HEK293 (cell line): ENCODE results near the gene FOXK2.
A peak's percentile ranks its signal among the peaks of the same experiment; 100 is the strongest.

Experiments used
- CTCF ChIA-PET: fragments of 350-600 bp; formaldehyde crosslinking; extraction: SDS; loops from one replicate; lab custom pipeline; 2021; ENCODE audit warnings: antibody characterized with exemption; lab: Yijun Ruan, JAX
- POLR2A ChIA-PET: fragments of 300-600 bp; formaldehyde crosslinking; extraction: SDS; loops from one replicate; lab custom pipeline; 2020; ENCODE audit warnings: antibody characterized with exemption, inconsistent platforms; lab: Yijun Ruan, JAX
- H3K27ac ChIP-seq: fragments of 200-500 bp; sonication (Bioruptor generic); 2 replicates; pipeline ENCODE4 v1.5.1; 2014; ENCODE audit warnings: low read depth, low read length, control low read depth, inconsistent platforms; ENCODE audit errors: extremely low read depth
- H3K36me3 ChIP-seq, 2 experiments: fragments of 200-500 bp in 1 of 2; sonication (Bioruptor generic) in 1 of 2; 1 replicate in 1 of 2; 2 replicates in 1 of 2; pipeline ENCODE4 v1.5.1; 2014 to 2017; ENCODE audit warnings: inconsistent platforms in 2 of 2, low read length in 2 of 2; ENCODE audit not compliant: control insufficient read depth in 2 of 2, insufficient read depth in 1 of 2
- H3K4me1 ChIP-seq: fragments of 200-500 bp; sonication (Bioruptor generic); 2 replicates; pipeline ENCODE4 v1.5.1; 2014; ENCODE audit warnings: mild to moderate bottlenecking, low read length, inconsistent platforms; ENCODE audit not compliant: control insufficient read depth, insufficient read depth
- H3K4me3 ChIP-seq: 2 replicates; pipeline ENCODE4 v1.5.1; 2011; ENCODE audit warnings: low read depth, mild to moderate bottlenecking, control low read depth, low read length, moderate library complexity
- H3K9me3 ChIP-seq: fragments of 200-500 bp; sonication (Bioruptor generic); 2 replicates; pipeline ENCODE4 v1.5.1; 2014; ENCODE audit warnings: low read depth, low read length, inconsistent platforms; ENCODE audit not compliant: control insufficient read depth, insufficient read depth
- EGR2 ChIP-seq: fragments of 450-650 bp; formaldehyde crosslinking; IDR thresholded peaks from 2 replicates; pipeline ENCODE4 v1.5.1; 2016; ENCODE audit warnings: low read depth, missing biosample characterization, missing genetic modification characterization
- GLIS1 ChIP-seq: fragments of 450-650 bp; formaldehyde crosslinking; IDR thresholded peaks from 2 replicates; pipeline ENCODE4 v1.5.1; 2016; ENCODE audit warnings: missing biosample characterization, missing genetic modification characterization
- HIC1 ChIP-seq: fragments of 450-650 bp; formaldehyde crosslinking; IDR thresholded peaks from 2 replicates; pipeline ENCODE4 v1.5.1; 2016; ENCODE audit warnings: missing biosample characterization, missing genetic modification characterization
- HOXA7 ChIP-seq: sonication (generic); formaldehyde crosslinking; IDR thresholded peaks from 2 replicates; pipeline ENCODE4 v1.8.1; 2022; ENCODE audit warnings: missing genetic modification reagents, borderline replicate concordance
- IKZF3 ChIP-seq: fragments of 450-650 bp; IDR thresholded peaks from 2 replicates; pipeline ENCODE4 v1.5.0; 2018; ENCODE audit warnings: missing biosample characterization, mild to moderate bottlenecking, missing genetic modification characterization, moderate library complexity
- KLF10 ChIP-seq: fragments of 450-650 bp; IDR thresholded peaks from 2 replicates; pipeline ENCODE4 v1.5.1; 2018; ENCODE audit warnings: missing biosample characterization, mild to moderate bottlenecking, missing genetic modification characterization
- KLF8 ChIP-seq: fragments of 450-650 bp; formaldehyde crosslinking; IDR thresholded peaks from 2 replicates; pipeline ENCODE4 v1.5.1; 2016; ENCODE audit warnings: missing biosample characterization, missing genetic modification characterization
- PATZ1 ChIP-seq: fragments of 450-650 bp; formaldehyde crosslinking; IDR thresholded peaks from 2 replicates; pipeline ENCODE4 v1.5.1; 2016; ENCODE audit warnings: missing biosample characterization, missing genetic modification characterization
- SCRT2 ChIP-seq: fragments of 450-650 bp; formaldehyde crosslinking; IDR thresholded peaks from 2 replicates; pipeline ENCODE4 v1.5.1; 2016; ENCODE audit warnings: missing biosample characterization, missing genetic modification characterization
- SP2 ChIP-seq: fragments of 450-650 bp; formaldehyde crosslinking; IDR thresholded peaks from 2 replicates; pipeline ENCODE4 v1.5.1; 2016; ENCODE audit warnings: missing biosample characterization, missing genetic modification characterization
- ZBTB17 ChIP-seq: fragments of 450-650 bp; formaldehyde crosslinking; IDR thresholded peaks from 2 replicates; pipeline ENCODE4 v1.5.1; 2016; ENCODE audit warnings: missing biosample characterization, missing genetic modification characterization
- ZBTB26 ChIP-seq: fragments of 450-650 bp; formaldehyde crosslinking; optimal IDR thresholded peaks from 2 replicates; pipeline ENCODE3; 2016; ENCODE audit warnings: missing biosample characterization, mild to moderate bottlenecking, missing genetic modification characterization
- ZEB2 ChIP-seq: fragments of 450-650 bp; formaldehyde crosslinking; IDR thresholded peaks from 2 replicates; pipeline ENCODE4 v1.5.1; 2016; ENCODE audit warnings: missing biosample characterization, missing genetic modification characterization
- ZIC2 ChIP-seq: fragments of 450-650 bp; formaldehyde crosslinking; IDR thresholded peaks from 2 replicates; pipeline ENCODE4 v1.5.1; 2016; ENCODE audit warnings: missing biosample characterization, missing genetic modification characterization
- ZNF112 ChIP-seq: fragments of 450-650 bp; formaldehyde crosslinking; IDR thresholded peaks from 2 replicates; pipeline ENCODE4 v1.5.0; 2017; ENCODE audit warnings: missing biosample characterization, missing genetic modification characterization
- ZNF146 ChIP-seq: fragments of 450-650 bp; formaldehyde crosslinking; IDR thresholded peaks from 2 replicates; pipeline ENCODE4 v1.5.1; 2016; ENCODE audit warnings: missing biosample characterization, missing genetic modification characterization
- ZNF169 ChIP-seq: fragments of 450-650 bp; formaldehyde crosslinking; IDR thresholded peaks from 2 replicates; pipeline ENCODE4 v1.5.1; 2016; ENCODE audit warnings: missing biosample characterization, missing genetic modification characterization
- ZNF175 ChIP-seq: fragments of 450-650 bp; formaldehyde crosslinking; IDR thresholded peaks from 2 replicates; pipeline ENCODE4 v1.5.1; 2016; ENCODE audit warnings: missing biosample characterization, missing genetic modification characterization
- ZNF223 ChIP-seq: fragments of 450-650 bp; formaldehyde crosslinking; IDR thresholded peaks from 2 replicates; pipeline ENCODE4 v1.5.1; 2016; ENCODE audit warnings: missing biosample characterization, missing genetic modification characterization
- ZNF26 ChIP-seq: fragments of 450-650 bp; formaldehyde crosslinking; IDR thresholded peaks from 2 replicates; pipeline ENCODE4 v1.5.1; 2016; ENCODE audit warnings: missing biosample characterization, missing genetic modification characterization
- ZNF274 ChIP-seq, 2 experiments: fragments of 200-500 bp in 1 of 2; fragments of 450-650 bp in 1 of 2; sonication (Bioruptor generic) in 1 of 2; formaldehyde crosslinking in 1 of 2; IDR thresholded peaks; 2 replicates each; pipeline versions ENCODE4 v1.5.1 to v1.6.1; 2014 to 2016; ENCODE audit warnings: borderline replicate concordance in 1 of 2, inconsistent platforms in 1 of 2, low read length in 1 of 2, missing biosample characterization in 1 of 2, missing genetic modification characterization in 1 of 2
- ZNF311 ChIP-seq: fragments of 450-650 bp; formaldehyde crosslinking; IDR thresholded peaks from 2 replicates; pipeline ENCODE4 v1.5.1; 2017; ENCODE audit warnings: missing biosample characterization, missing genetic modification characterization, borderline replicate concordance
- ZNF426 ChIP-seq: fragments of 450-650 bp; formaldehyde crosslinking; IDR thresholded peaks from 2 replicates; pipeline ENCODE4 v1.5.1; 2017; ENCODE audit warnings: missing biosample characterization, missing genetic modification characterization, mild to moderate bottlenecking, inconsistent platforms, moderate library complexity
- ZNF510 ChIP-seq: fragments of 450-650 bp; formaldehyde crosslinking; IDR thresholded peaks from 2 replicates; pipeline ENCODE4 v1.5.1; 2018; ENCODE audit warnings: mild to moderate bottlenecking, missing genetic modification characterization, missing biosample characterization; ENCODE audit not compliant: insufficient replicate concordance
- ZNF558 ChIP-seq: fragments of 450-650 bp; formaldehyde crosslinking; IDR thresholded peaks from 2 replicates; pipeline ENCODE4 v1.5.1; 2016; ENCODE audit warnings: missing biosample characterization, missing genetic modification characterization
- ZNF610 ChIP-seq: fragments of 450-650 bp; formaldehyde crosslinking; IDR thresholded peaks from 2 replicates; pipeline ENCODE4 v1.5.1; 2016; ENCODE audit warnings: missing biosample characterization, missing genetic modification characterization, borderline replicate concordance
- ZNF654 ChIP-seq: fragments of 450-650 bp; formaldehyde crosslinking; IDR thresholded peaks from 2 replicates; pipeline ENCODE4 v1.5.1; 2016; ENCODE audit warnings: low read depth, missing biosample characterization, missing genetic modification characterization
- ZNF670 ChIP-seq: fragments of 450-650 bp; formaldehyde crosslinking; IDR thresholded peaks from 2 replicates; pipeline ENCODE4 v1.5.1; 2016; ENCODE audit warnings: missing biosample characterization, missing genetic modification characterization, low read depth
- ZNF677 ChIP-seq: fragments of 450-650 bp; IDR thresholded peaks from 2 replicates; pipeline ENCODE4 v1.5.0; 2018; ENCODE audit warnings: missing biosample characterization, mild to moderate bottlenecking, missing genetic modification characterization, moderate library complexity

FOXK2 gene

GRCh38 chr17:82496529-82497434 is 22.8 kb upstream of the FOXK2 start:
- POLR2A ChIA-PET, result interaction anchor here (1.7 kb wide), 1 partner anchor 24 kb away, joined by 3 read pairs; no protein-coding TSS in a partner anchor
- Histone ChIP-seq H3K27ac (peak overlapping the region; percentile 47), H3K9me3 (no peaks in the 10 kb centered on the region), H3K36me3 (no peaks in the 10 kb centered on the region), H3K4me3 (peak overlapping the region; percentile 16), H3K4me1 (peaks cover 2% of the 10 kb centered on the region; the same call in 1 of the 2 replicates)
- CTCF ChIA-PET, result interaction anchor here (0.6 to 1.8 kb wide), 4 partner anchors 13 to 365 kb away, joined by 3 to 12 read pairs (median 4); no protein-coding TSS in a partner anchor
- no peak for TF ChIP-seq ZNF26 (tag by site-specific recombination)
- TF ChIP-seq ZNF558 (tag by site-specific recombination), result 0 out of 2 replicates have a peak, but pooled peaks have one; percentile 4
- TF ChIP-seq KLF10, result no peak
- TF ChIP-seq EGR2, result peak; percentile 65
- TF ChIP-seq ZEB2 (tag by site-specific recombination), result peak; percentile 63; the same call in 1 of the 2 replicates
- peak; percentile 33; the same call in 1 of the 2 replicates for TF ChIP-seq ZIC2 (tag by site-specific recombination)
- TF ChIP-seq ZNF654 (tag by site-specific recombination), result no peak
- no peak for TF ChIP-seq HOXA7 (CRISPR knock-in tag)
- no peak for TF ChIP-seq ZNF169 (tag by site-specific recombination)
- TF ChIP-seq ZNF610 (tag by site-specific recombination), result peak; percentile 78
- peak; percentile 64 for TF ChIP-seq ZBTB17
- no peak for TF ChIP-seq ZNF311 (tag by site-specific recombination)
- TF ChIP-seq ZNF112 (tag by site-specific recombination), result no peak
- 0 out of 2 replicates have a peak, but pooled peaks have one; percentile 6 for TF ChIP-seq IKZF3 (tag by site-specific recombination)
- TF ChIP-seq SCRT2, result peak; percentile 99
- no peak for TF ChIP-seq ZNF274 (IDR thresholded peaks at IDR 0.05; ENCODE audit: low read length)
- no peak for TF ChIP-seq ZNF274 (tag by site-specific recombination; IDR thresholded peaks at IDR 0.05; ENCODE audit: borderline replicate concordance)
- peak; percentile 93 for TF ChIP-seq GLIS1
- TF ChIP-seq ZNF510 (tag by site-specific recombination), result no peak
- TF ChIP-seq HIC1 (tag by site-specific recombination), result peak; percentile 41; the same call in 1 of the 2 replicates
- TF ChIP-seq ZNF146 (tag by site-specific recombination), result no peak
- TF ChIP-seq ZNF223 (tag by site-specific recombination), result no peak
- TF ChIP-seq ZNF677, result no peak
- no peak for TF ChIP-seq ZNF175 (tag by site-specific recombination)
- peak; percentile 6; the same call in 1 of the 2 replicates for TF ChIP-seq PATZ1 (tag by site-specific recombination)
- peak; percentile 57 for TF ChIP-seq SP2 (tag by site-specific recombination)
- no peak for TF ChIP-seq ZNF670 (tag by site-specific recombination)
- no peak for TF ChIP-seq ZNF426 (tag by site-specific recombination)
- no peak for TF ChIP-seq KLF8 (tag by site-specific recombination)
- TF ChIP-seq ZBTB26 (tag by site-specific recombination), result peak; percentile 89
